SK-N-MC (cell line): ENCODE results near the gene SYNC.

Experiments
- DNase-seq: peaks from one replicate; pipeline ENCODE4 v3.0.0-alpha.2; 2011; ENCODE audit warnings: low read depth, low spot score
- H3K27ac ChIP-seq: fragments of 200-600 bp; sonication (generic); 2 replicates; pipeline ENCODE4 v1.5.1; 2016; ENCODE audit warnings: mixed run types
- H3K36me3 ChIP-seq: fragments of 200-600 bp; sonication (generic); 2 replicates; pipeline ENCODE4 v1.6.1; 2017; ENCODE audit warnings: antibody characterized with exemption, low read length, mixed read lengths; ENCODE audit not compliant: insufficient read depth
- H3K4me3 ChIP-seq: fragments of 200-600 bp; sonication (generic); 2 replicates; pipeline ENCODE4 v1.5.1; 2016
- H3K9ac ChIP-seq: fragments of 200-600 bp; sonication (generic); 2 replicates; pipeline ENCODE4 v1.8.0; 2017; ENCODE audit warnings: mixed run types, mixed read lengths; ENCODE audit not compliant: insufficient read length
- H3K9me3 ChIP-seq: fragments of 200-600 bp; sonication (generic); 2 replicates; pipeline ENCODE4 v1.6.1; 2017; ENCODE audit warnings: low read depth, mild to moderate bottlenecking, antibody characterized with exemption, low read length, moderate library complexity, mixed read lengths
- EZH2 ChIP-seq: fragments of 200-600 bp; sonication (generic); IDR thresholded peaks from one replicate; pipeline ENCODE4 v1.6.1; 2017; ENCODE audit warnings: antibody characterized with exemption
- FOXP2 ChIP-seq: optimal IDR thresholded peaks from 2 replicates; pipeline ENCODE3; 2011; ENCODE audit warnings: mild to moderate bottlenecking, moderate library complexity; ENCODE audit not compliant: insufficient read depth; ENCODE audit errors: extremely low read length, control extremely low read depth
- POLR2AphosphoS5 ChIP-seq: IDR thresholded peaks from 2 replicates; pipeline ENCODE4 v1.6.1; 2012; ENCODE audit warnings: mild to moderate bottlenecking, low read depth, low read length, borderline replicate concordance

Gene SYNC

GRCh38 chr1:32742199-32742947 is 39.8 kb upstream of the SYNC start:
- no peaks in the 10 kb centered on the region for H3K9me3 ChIP-seq
- TF ChIP-seq POLR2AphosphoS5 (no peak), FOXP2 (no peak)
- no peak for DNase-seq
- H3K36me3 ChIP-seq, result no peaks in the 10 kb centered on the region
- no peak overlapping the region for H3K27ac ChIP-seq
- peak overlapping the region; percentile 69 for H3K4me3 ChIP-seq
- H3K9ac ChIP-seq, result peak overlapping the region; percentile 45

GRCh38 chr1:32741413-32742198 is 39.0 kb upstream of the SYNC start:
- Histone ChIP-seq H3K27ac (no peak overlapping the region), H3K36me3 (no peaks in the 10 kb centered on the region), H3K9me3 (no peaks in the 10 kb centered on the region), H3K9ac (peak overlapping the region; percentile 62), H3K4me3 (peak overlapping the region; percentile 81)
- DNase-seq, result no peak
- TF ChIP-seq POLR2AphosphoS5, result no peak
- TF ChIP-seq FOXP2, result no peak
- no peak for TF ChIP-seq EZH2

- TF ChIP-seq FOXP2, result no peak
- TF ChIP-seq POLR2AphosphoS5, result no peak
- no peak for TF ChIP-seq EZH2
- H3K27ac ChIP-seq, result no peak overlapping the region
- no peaks in the 10 kb centered on the region for H3K36me3 ChIP-seq
- DNase-seq, result no peak
- no peaks in the 10 kb centered on the region for H3K9me3 ChIP-seq
- peak overlapping the region; percentile 81 for H3K4me3 ChIP-seq
- peak overlapping the region; percentile 62 for H3K9ac ChIP-seq
These were observed 38.5 kb upstream of the SYNC start for GRCh38 chr1:32741059-32741412.

GRCh38 chr1:32736812-32737791 is 34.5 kb upstream of the SYNC start:
- Histone ChIP-seq H3K9ac (no peak overlapping the region), H3K9me3 (no peaks in the 10 kb centered on the region), H3K27ac (no peak overlapping the region), H3K4me3 (no peak overlapping the region), H3K36me3 (no peaks in the 10 kb centered on the region)
- no peak for DNase-seq
- TF ChIP-seq EZH2 (no peak), FOXP2 (no peak), POLR2AphosphoS5 (no peak)

GRCh38 chr1:32733582-32734321 is 31.2 kb upstream of the SYNC start:
- Histone ChIP-seq H3K9me3 (no peaks in the 10 kb centered on the region), H3K4me3 (no peak overlapping the region), H3K9ac (no peak overlapping the region), H3K27ac (no peak overlapping the region), H3K36me3 (no peaks in the 10 kb centered on the region)
- no peak for TF ChIP-seq EZH2
- TF ChIP-seq FOXP2, result no peak
- TF ChIP-seq POLR2AphosphoS5, result no peak
- DNase-seq, result no peak

GRCh38 chr1:32729254-32730046 is 26.9 kb upstream of the SYNC start:
- DNase-seq, result no peak
- Histone ChIP-seq H3K27ac (no peak overlapping the region), H3K9ac (no peak overlapping the region), H3K9me3 (no peaks in the 10 kb centered on the region), H3K36me3 (no peaks in the 10 kb centered on the region), H3K4me3 (no peak overlapping the region)
- TF ChIP-seq EZH2, result no peak
- no peak for TF ChIP-seq FOXP2

- DNase-seq, result no peak
- H3K36me3 ChIP-seq, result no peaks in the 10 kb centered on the region
- H3K9me3 ChIP-seq, result no peaks in the 10 kb centered on the region
- no peak for TF ChIP-seq POLR2AphosphoS5
- TF ChIP-seq EZH2, result no peak
- TF ChIP-seq FOXP2, result no peak
- H3K27ac ChIP-seq, result no peak overlapping the region
- H3K4me3 ChIP-seq, result no peak overlapping the region
- no peak overlapping the region for H3K9ac ChIP-seq
These were observed 26.0 kb upstream of the SYNC start for GRCh38 chr1:32728413-32729077.
